Endothelial cell of hepatic sinusoid (primary cell): ENCODE results near the gene EFTUD2.

ENCODE experiments used
- in situ Hi-C: cut with HindIII; loops from 2 replicates; pipeline ENCODE4 v1.10.0; 2017; ENCODE audit warnings: low sequenced_read_pairs

The EFTUD2 gene

GRCh38 chr17:44892250-44892649, 7.0 kb downstream of the EFTUD2 start:
- in situ Hi-C loops = no loop called here

- in situ Hi-C loops = no loop called here
These were observed 10.2 kb downstream of the EFTUD2 start for GRCh38 chr17:44889003-44889402.

- in situ Hi-C loops = no loop called here
These were observed 11.0 kb downstream of the EFTUD2 start for GRCh38 chr17:44887971-44888954.

- in situ Hi-C loops = no loop called here
These were observed 12.2 kb downstream of the EFTUD2 start for GRCh38 chr17:44887016-44887415.

GRCh38 chr17:44884941-44885340, 14.3 kb downstream of the EFTUD2 start:
- in situ Hi-C loops = no loop called here

GRCh38 chr17:44881145-44881544, 18.1 kb downstream of the EFTUD2 start:
- in situ Hi-C loops = no loop called here

- in situ Hi-C loops = no loop called here
These were observed 19.2 kb downstream of the EFTUD2 start for GRCh38 chr17:44880062-44880461.

GRCh38 chr17:44879376-44879775, 19.9 kb downstream of the EFTUD2 start:
- in situ Hi-C loops = loop anchor here (5.0 kb wide), 1 partner anchor 37 kb away; no protein-coding TSS in a partner anchor

GRCh38 chr17:44878627-44879221, 20.5 kb downstream of the EFTUD2 start:
- in situ Hi-C loops = loop anchor here (5.0 kb wide), 1 partner anchor 36 kb away; no protein-coding TSS in a partner anchor

GRCh38 chr17:44877121-44877520, 22.1 kb downstream of the EFTUD2 start:
- in situ Hi-C loops = loop anchor here (5.0 kb wide), 1 partner anchor 35 kb away; no protein-coding TSS in a partner anchor

GRCh38 chr17:44875761-44876160, 23.5 kb downstream of the EFTUD2 start:
- in situ Hi-C loops = loop anchor here (5.0 kb wide), 1 partner anchor 33 kb away; no protein-coding TSS in a partner anchor

- in situ Hi-C loops = no loop called here
These were observed 27.0 kb downstream of the EFTUD2 start for GRCh38 chr17:44872131-44872768.

GRCh38 chr17:44871556-44871955, 27.7 kb downstream of the EFTUD2 start:
- in situ Hi-C loops = no loop called here

GRCh38 chr17:44867841-44868240, 31.4 kb downstream of the EFTUD2 start:
- in situ Hi-C loops = no loop called here

- in situ Hi-C loops = no loop called here
These were observed 33.3 kb downstream of the EFTUD2 start for GRCh38 chr17:44865931-44866330.

GRCh38 chr17:44865231-44865660, 34.0 kb downstream of the EFTUD2 start:
- in situ Hi-C loops = no loop called here

- in situ Hi-C loops = no loop called here
These were observed 34.4 kb downstream of the EFTUD2 start for GRCh38 chr17:44864831-44865230.

- in situ Hi-C loops = no loop called here
These were observed 36.0 kb downstream of the EFTUD2 start for GRCh38 chr17:44863061-44863918.

GRCh38 chr17:44862278-44862914, 36.8 kb downstream of the EFTUD2 start:
- in situ Hi-C loops = no loop called here

- in situ Hi-C loops = no loop called here
These were observed 39.5 kb downstream of the EFTUD2 start for GRCh38 chr17:44859701-44860100.
